Vagina (tissue), 2 donors: ENCODE measurements around the gene CMIP.

Source experiments
- CTCF ChIP-seq, 3 experiments: fragments of 450-650 bp in 2 of 3; fragments of 200-600 bp in 1 of 3; sonication (generic) in 1 of 3; IDR thresholded peaks; one replicate each; pipeline ENCODE4 v1.5.1; 2017 to 2019; ENCODE audit warnings: antibody characterized with exemption in 3 of 3, mild to moderate bottlenecking in 2 of 3, moderate library complexity in 2 of 3
- POLR2A ChIP-seq, 2 donors: fragments of 450-650 bp; IDR thresholded peaks; one replicate each; pipeline ENCODE4 v1.6.1; 2017; ENCODE audit warnings: antibody characterized with exemption in 2 of 2, mild to moderate bottlenecking in 2 of 2, moderate library complexity in 2 of 2
- POLR2AphosphoS5 ChIP-seq, 2 donors: sonication (generic); formaldehyde crosslinking; IDR thresholded peaks; one replicate each; pipeline ENCODE4 v1.9.0; 2017; ENCODE audit warnings: antibody characterized with exemption in 2 of 2, mild to moderate bottlenecking in 2 of 2, low read depth in 1 of 2; ENCODE audit not compliant: insufficient read depth in 1 of 2

GRCh38 chr16:81636298-81636993 is 191.8 kb downstream of the CMIP start:
- no peak for TF ChIP-seq CTCF (IDR thresholded peaks at IDR 0.05)
- no peak for TF ChIP-seq POLR2A (IDR thresholded peaks at IDR 0.05)
- TF ChIP-seq POLR2AphosphoS5 (IDR thresholded peaks at IDR 0.05; ENCODE audit: insufficient read depth in 1 of 2, low read depth in 1 of 2), result no peak
